IMR-90 (cell line): ENCODE results near the gene IL11. TPM values are rescaled to one million over a fixed set of nuclear protein-coding genes. Genes with fewer than 3 reads are reported as not detected.

Source experiments
- ATAC-seq: fragments of 200-7000 bp; cut with Tn5 transposase; 2 replicates; pipeline ENCODE4 v1.9.1; 2020; ENCODE audit warnings: low read depth, mild to moderate bottlenecking, moderate library complexity
- BruUV-seq: library from RNA; stranded (reverse); fragments of 400-500 nt; replicated peaks from 2 replicates; lab custom pipeline; 2021; lab: Mats Ljungman, UMichigan
- CTCF ChIA-PET: fragments of 300-600 bp; formaldehyde crosslinking; extraction: SDS; loops from one replicate; lab custom pipeline; 2021; ENCODE audit warnings: antibody characterized with exemption; lab: Yijun Ruan, JAX
- POLR2A ChIA-PET: fragments of 300-600 bp; sonication (Branson Sonifier 250); formaldehyde crosslinking; loops from one replicate; lab custom pipeline; 2022; ENCODE audit warnings: antibody characterized with exemption; ENCODE audit not compliant: unreplicated experiment; lab: Charles Lee
- DNase-seq: peaks from one replicate; pipeline ENCODE4 v3.0.0; 2013
- H2AFZ ChIP-seq: replicated peaks from 2 replicates; pipeline ENCODE3; 2013; ENCODE audit warnings: low read length, mild to moderate bottlenecking; ENCODE audit not compliant: poor library complexity
- H2AK5ac ChIP-seq: 2 replicates; pipeline ENCODE4 v1.6.1; 2013; ENCODE audit warnings: low read depth, low read length, inconsistent platforms
- H2AK9ac ChIP-seq: replicated peaks from 2 replicates; pipeline ENCODE3; 2013; ENCODE audit warnings: mild to moderate bottlenecking, low read depth, low read length, moderate library complexity; ENCODE audit not compliant: poor library complexity
- H2BK120ac ChIP-seq: 2 replicates; pipeline ENCODE4 v1.6.1; 2013; ENCODE audit warnings: low read depth, low read length, inconsistent platforms
- H2BK15ac ChIP-seq: 3 replicates; pipeline ENCODE4 v1.6.1; 2013; ENCODE audit warnings: low read depth, low read length, inconsistent platforms
- H2BK20ac ChIP-seq: 2 replicates; pipeline ENCODE4 v1.6.1; 2013; ENCODE audit warnings: low read depth, mild to moderate bottlenecking, inconsistent platforms, low read length, moderate library complexity
- H2BK5ac ChIP-seq: 2 replicates; pipeline ENCODE4 v1.6.1; 2013; ENCODE audit warnings: mild to moderate bottlenecking, low read depth, low read length, inconsistent platforms; ENCODE audit not compliant: poor library complexity, severe bottlenecking
- H3K14ac ChIP-seq: replicated peaks from 2 replicates; pipeline ENCODE4 v1.6.1; 2013; ENCODE audit warnings: low read depth, low read length, inconsistent platforms
- H3K18ac ChIP-seq: 2 replicates; pipeline ENCODE4 v1.6.1; 2013; ENCODE audit warnings: low read depth, low read length, control low read depth
- H3K23ac ChIP-seq: 2 replicates; pipeline ENCODE4 v1.6.1; 2013; ENCODE audit warnings: low read depth, low read length, inconsistent platforms
- H3K27ac ChIP-seq: 2 replicates; pipeline ENCODE4 v1.5.1; 2013; ENCODE audit warnings: mild to moderate bottlenecking, control low read depth, low read length; ENCODE audit not compliant: insufficient read depth
- H3K27me3 ChIP-seq: 2 replicates; pipeline ENCODE4 v1.6.1; 2013; ENCODE audit warnings: low read length; ENCODE audit not compliant: control insufficient read depth, insufficient read depth
- H3K36me3 ChIP-seq: 2 replicates; pipeline ENCODE4 v1.6.1; 2013; ENCODE audit warnings: low read length, mixed read lengths; ENCODE audit not compliant: control insufficient read depth, insufficient read depth
- H3K4ac ChIP-seq: 2 replicates; pipeline ENCODE4 v1.6.1; 2013; ENCODE audit warnings: low read depth, low read length, inconsistent platforms
- H3K4me1 ChIP-seq: 2 replicates; pipeline ENCODE4 v1.6.1; 2013; ENCODE audit warnings: low read length, mixed read lengths; ENCODE audit not compliant: control insufficient read depth, insufficient read depth
- H3K4me2 ChIP-seq: 2 replicates; pipeline ENCODE4 v1.6.1; 2013; ENCODE audit warnings: low read depth, mild to moderate bottlenecking, control low read depth, low read length, moderate library complexity
- H3K4me3 ChIP-seq: 2 replicates; pipeline ENCODE4 v1.5.1; 2013; ENCODE audit warnings: low read depth, mild to moderate bottlenecking, control low read depth, low read length, moderate library complexity; ENCODE audit not compliant: insufficient read depth
- H3K56ac ChIP-seq: 2 replicates; pipeline ENCODE4 v1.6.1; 2013; ENCODE audit warnings: low read length, inconsistent platforms; ENCODE audit not compliant: insufficient read depth; ENCODE audit errors: extremely low read depth
- H3K79me1 ChIP-seq, 2 experiments: 2 replicates each; pipeline ENCODE4 v1.6.1; 2013; ENCODE audit warnings: low read length in 2 of 2, inconsistent platforms in 1 of 2, low read depth in 1 of 2
- H3K9ac ChIP-seq: 2 replicates; pipeline ENCODE4 v1.6.1; 2013; ENCODE audit warnings: low read depth, low read length, control low read depth
- H3K9me1 ChIP-seq: 2 replicates; pipeline ENCODE4 v1.6.1; 2013; ENCODE audit warnings: low read length, inconsistent platforms; ENCODE audit not compliant: insufficient read depth
- H3K9me3 ChIP-seq: 2 replicates; pipeline ENCODE4 v1.6.1; 2013; ENCODE audit warnings: low read length; ENCODE audit not compliant: control insufficient read depth, insufficient read depth
- H4K20me1 ChIP-seq: 2 replicates; pipeline ENCODE4 v1.6.1; 2013; ENCODE audit warnings: low read length, inconsistent platforms; ENCODE audit not compliant: insufficient read depth
- H4K5ac ChIP-seq: 2 replicates; pipeline ENCODE4 v1.6.1; 2013; ENCODE audit warnings: mild to moderate bottlenecking, low read depth, low read length, control low read depth
- H4K8ac ChIP-seq, 2 experiments: 2 replicates each; pipeline ENCODE4 v1.6.1; 2013; ENCODE audit warnings: low read depth in 2 of 2, low read length in 2 of 2, control low read depth in 1 of 2, inconsistent platforms in 1 of 2
- H4K91ac ChIP-seq: 2 replicates; pipeline ENCODE4 v1.6.1; 2013; ENCODE audit warnings: low read depth, low read length, inconsistent platforms; ENCODE audit not compliant: insufficient read depth
- CTCF ChIP-seq: conservative IDR thresholded peaks from 2 replicates; pipeline ENCODE4 v1.5.1; 2012; ENCODE audit warnings: mild to moderate bottlenecking, low read depth, low read length, improper control_type of control experiment
- MAFK ChIP-seq: IDR thresholded peaks from 2 replicates; pipeline ENCODE4 v1.6.1; 2012; ENCODE audit warnings: low read depth, low read length, improper control_type of control experiment
- MAZ ChIP-seq: IDR thresholded peaks from 2 replicates; pipeline ENCODE4 v1.6.1; 2012; ENCODE audit warnings: low read depth, mild to moderate bottlenecking, low read length, improper control_type of control experiment, moderate library complexity, borderline replicate concordance
- MXI1 ChIP-seq: IDR thresholded peaks from 2 replicates; pipeline ENCODE4 v1.6.1; 2012; ENCODE audit warnings: low read depth, mild to moderate bottlenecking, low read length, moderate library complexity, borderline replicate concordance
- RAD21 ChIP-seq: IDR thresholded peaks from 2 replicates; pipeline ENCODE4 v1.6.1; 2012; ENCODE audit warnings: low read length, improper control_type of control experiment
- SMC3 ChIP-seq: fragments of 150-350 bp; IDR thresholded peaks from 2 replicates; pipeline ENCODE4 v1.6.1; 2016; ENCODE audit warnings: low read depth, mild to moderate bottlenecking, antibody characterized with exemption, low read length, moderate library complexity
- USF2 ChIP-seq: fragments of 150-350 bp; IDR thresholded peaks from 2 replicates; pipeline ENCODE4 v1.6.1; 2017; ENCODE audit warnings: mild to moderate bottlenecking, antibody characterized with exemption, low read length, low read depth
- WGBS, 2 experiments: methylation state at CpG; one replicate each; pipeline versions ENCODE4 v1.1.5 to v1.1.7; 2013; ENCODE audit warnings: missing lambda C conversion rate in 2 of 2; ENCODE audit not compliant: insufficient read length in 1 of 2; ENCODE audit errors: extremely low coverage in 2 of 2; 5-methylcytosine and 5-hydroxymethylcytosine counted together
- dilution Hi-C: fragments of 300-500 bp; cut with HindIII; formaldehyde crosslinking; loops from one replicate; pipeline ENCODE4 v1.14.3; 2018; ENCODE audit warnings: low sequenced_read_pairs; ENCODE audit not compliant: unreplicated experiment
- in situ Hi-C: fragments of 300-500 bp; cut with MboI; formaldehyde crosslinking; loops from 3 replicates; pipeline ENCODE4 v1.14.3; 2019; ENCODE audit warnings: low sequenced_read_pairs, inconsistent platforms, mixed read lengths
- intact Hi-C: fragments of 100-400 bp; cut with micrococcal nuclease; formaldehyde crosslinking; loops from 2 replicates; pipeline ENCODE4 v1.10.0; 2022
- polyA plus RNA-seq, 3 experiments: library from polyadenylated mRNA; depleted of rRNA; stranded (reverse); fragments of >200 nt; gene quantifications; 2 replicates each; pipeline ENCODE4 v1.2.3, GENCODE V29; 2012; ENCODE audit warnings: low replicate concordance in 1 of 3
- total RNA-seq: library from RNA; depleted of rRNA; stranded (reverse); fragments of >200 nt; gene quantifications from 2 replicates; pipeline ENCODE4 v1.2.3, GENCODE V29; 2012

IL11 gene
- total and polyA plus RNA-seq, 2 of the 4 experiments (the other 2 are of a cell fraction): 14.3 to 33.6 TPM

DNA sequence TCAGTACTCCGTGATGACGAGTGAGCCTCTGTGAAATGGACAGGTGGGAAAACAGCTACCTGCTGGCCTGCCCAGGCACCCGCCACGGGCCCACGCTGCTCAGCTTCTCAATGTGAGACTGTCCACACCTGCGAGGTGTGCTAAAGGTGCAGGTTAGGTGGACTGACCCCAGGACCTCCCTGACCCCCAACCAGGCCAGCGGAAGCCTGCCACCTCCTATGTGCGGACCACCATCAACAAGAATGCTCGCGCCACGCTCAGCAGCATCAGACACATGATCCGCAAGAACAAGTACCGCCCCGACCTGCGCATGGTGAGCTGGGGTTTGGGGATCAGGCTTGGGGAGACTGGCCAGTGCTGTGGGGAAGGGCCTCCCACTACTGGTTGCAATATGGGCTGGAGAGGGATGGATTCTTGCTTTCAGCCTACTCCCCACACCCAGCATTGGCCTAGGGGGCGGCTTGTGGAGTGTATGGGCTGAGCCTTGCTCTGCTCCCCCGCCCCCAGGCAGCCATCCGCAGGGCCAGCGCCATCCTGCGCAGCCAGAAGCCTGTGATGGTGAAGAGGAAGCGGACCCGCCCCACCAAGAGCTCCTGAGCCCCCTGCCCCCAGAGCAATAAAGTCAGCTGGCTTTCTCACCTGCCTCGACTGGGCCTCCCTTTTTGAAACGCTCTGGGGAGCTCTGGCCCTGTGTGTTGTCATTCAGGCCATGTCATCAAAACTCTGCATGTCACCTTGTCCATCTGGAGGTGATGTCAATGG is 17.7 kb upstream of the IL11 start (continued):
- TF ChIP-seq USF2: no peak
- TF ChIP-seq MAZ: no peak

GRCh38 chr19:55386493-55386971 is 16.3 kb upstream of the IL11 start:
- H3K27me3 ChIP-seq: no peaks in the 10 kb centered on the region
- peak overlapping the region; percentile 96 for H3K4me2 ChIP-seq
- no peak overlapping the region for H2BK20ac ChIP-seq
- 2% methylated on average over 22 of the region's 33 CpGs; no CpG with 5 or more reads in 1 of the 2 experiments for WGBS, 2 experiments
- DNase-seq (no peak), ATAC-seq (no peak)
- H2AK5ac ChIP-seq: peak overlapping the region; percentile 93
- peak overlapping the region; percentile 74 for H3K56ac ChIP-seq
- no peak overlapping the region for H4K5ac ChIP-seq
- no peak overlapping the region for H2AFZ ChIP-seq
- no peak overlapping the region for H2BK120ac ChIP-seq
- H2BK15ac ChIP-seq: no peak overlapping the region
- intact Hi-C loops: loop anchor here (5.0 kb wide), 2 partner anchors 84 to 104 kb away; partner anchors contain the start of genes BRSK1 and HSPBP1
- peaks cover 47% of the 10 kb centered on the region for H3K4me1 ChIP-seq
- H3K9me3 ChIP-seq: no peaks in the 10 kb centered on the region
- 0 out of 2 replicates have a peak, but pooled peaks have one; percentile 45 for TF ChIP-seq MXI1
- no peak for TF ChIP-seq USF2
- no peak for TF ChIP-seq CTCF
- no peak for TF ChIP-seq RAD21
- no peak for TF ChIP-seq SMC3
- TF ChIP-seq MAFK: no peak
- H2AK9ac ChIP-seq: peak overlapping the region; percentile 99
- H3K4me3 ChIP-seq: peak overlapping the region; percentile 74
- peak overlapping the region; percentile 85 for H3K27ac ChIP-seq
- in situ Hi-C loops: loop anchor here (10.0 kb wide), 1 partner anchor 92 kb away; no protein-coding TSS in a partner anchor
- peaks cover 29 to 61% of the 10 kb centered on the region in 2 experiments for H3K79me1 ChIP-seq
- BruUV-seq: no TSS peak
- peaks cover 34% of the 10 kb centered on the region for H3K9me1 ChIP-seq
- no peak overlapping the region for H3K18ac ChIP-seq
- H3K4ac ChIP-seq: peak overlapping the region; percentile 85
- peak overlapping the region; percentile 65 for H2BK5ac ChIP-seq
- ChIA-PET CTCF (no interaction called here), POLR2A (interaction anchor here (0.5 kb wide), 1 partner anchor 9 kb away, joined by 6 read pairs; no protein-coding TSS in a partner anchor)
- H4K8ac ChIP-seq: peak overlapping the region; percentile 30 to 75; a peak in 1 of 4 replicates
- dilution Hi-C loops: no loop called here
- H3K9ac ChIP-seq: peak overlapping the region; percentile 91
- peaks cover 48% of the 10 kb centered on the region for H3K36me3 ChIP-seq
- peaks cover 58% of the 10 kb centered on the region for H4K20me1 ChIP-seq
- no peak overlapping the region; the same call in 1 of the 2 replicates for H4K91ac ChIP-seq
- H3K23ac ChIP-seq: peak overlapping the region; percentile 90
- H3K14ac ChIP-seq: peak overlapping the region; percentile 73
